ENCODE results near the gene CASP4. TPM values are rescaled to one million over a fixed set of nuclear protein-coding genes. Genes with fewer than 3 reads are reported as not detected.

Gene CASP4
- total and polyA plus RNA-seq, 2 experiments from 2014 or later, result 0.78 TPM; not detected in 1

- DNase-seq (ENCODE audit: low read depth in 1 of 2, low spot score in 1 of 2), result peak in 1 of 2 donors; percentile 67
- no peaks in the 10 kb centered on the region for H3K4me1 ChIP-seq (ENCODE audit: low read depth)
- no peaks in the 10 kb centered on the region for H3K27me3 ChIP-seq
- H3K9me3 ChIP-seq (ENCODE audit: low read depth), result no peaks in the 10 kb centered on the region
- no peaks in the 10 kb centered on the region for H3K36me3 ChIP-seq
- H3K4me3 ChIP-seq, result no peak overlapping the region
- TF ChIP-seq CTCF (IDR thresholded peaks at IDR 0.05; ENCODE audit: low read depth, low read length), result no peak
- no peak overlapping the region for H3K27ac ChIP-seq
These were observed 742 bp upstream of the CASP4 start for GRCh38 chr11:104968856-104969776.

GRCh38 chr11:104967534-104968354 lies 630 bp downstream of the CASP4 start:
- Histone ChIP-seq H3K27ac (no peak overlapping the region), H3K27me3 (no peaks in the 10 kb centered on the region), H3K4me3 (no peak overlapping the region), H3K4me1 (ENCODE audit: low read depth) (no peaks in the 10 kb centered on the region), H3K9me3 (ENCODE audit: low read depth) (no peaks in the 10 kb centered on the region), H3K36me3 (no peaks in the 10 kb centered on the region)
- DNase-seq (ENCODE audit: low read depth in 1 of 2, low spot score in 1 of 2), result peak in 1 of 2 donors; percentile 21
- no peak for TF ChIP-seq CTCF (IDR thresholded peaks at IDR 0.05; ENCODE audit: low read depth, low read length)

- Histone ChIP-seq H3K9me3 (ENCODE audit: low read depth) (no peaks in the 10 kb centered on the region), H3K36me3 (no peaks in the 10 kb centered on the region), H3K27me3 (no peaks in the 10 kb centered on the region), H3K27ac (no peak overlapping the region), H3K4me1 (ENCODE audit: low read depth) (no peaks in the 10 kb centered on the region), H3K4me3 (no peak overlapping the region)
- DNase-seq (ENCODE audit: low read depth in 1 of 2, low spot score in 1 of 2), result no peak
- no peak for TF ChIP-seq CTCF (IDR thresholded peaks at IDR 0.05; ENCODE audit: low read depth, low read length)
These were observed 2.6 kb downstream of the CASP4 start for GRCh38 chr11:104965735-104966134.

- Histone ChIP-seq H3K36me3 (no peaks in the 10 kb centered on the region), H3K4me1 (ENCODE audit: low read depth) (no peaks in the 10 kb centered on the region), H3K4me3 (no peak overlapping the region), H3K27me3 (no peaks in the 10 kb centered on the region), H3K9me3 (ENCODE audit: low read depth) (no peaks in the 10 kb centered on the region), H3K27ac (no peak overlapping the region)
- no peak for TF ChIP-seq CTCF (IDR thresholded peaks at IDR 0.05; ENCODE audit: low read depth, low read length)
- DNase-seq (ENCODE audit: low read depth in 1 of 2, low spot score in 1 of 2), result no peak
These were observed 4.1 kb downstream of the CASP4 start for GRCh38 chr11:104964247-104964646.

- H3K27ac ChIP-seq, result no peak overlapping the region
- H3K4me1 ChIP-seq (ENCODE audit: low read depth), result peaks cover under 1% of the 10 kb centered on the region
- H3K4me3 ChIP-seq, result no peak overlapping the region
- no peak for TF ChIP-seq CTCF (IDR thresholded peaks at IDR 0.05; ENCODE audit: low read depth, low read length)
- no peaks in the 10 kb centered on the region for H3K36me3 ChIP-seq
- H3K27me3 ChIP-seq, result no peaks in the 10 kb centered on the region
- H3K9me3 ChIP-seq (ENCODE audit: low read depth), result no peaks in the 10 kb centered on the region
- DNase-seq (ENCODE audit: low read depth in 1 of 2, low spot score in 1 of 2), result no peak
These were observed 5.5 kb downstream of the CASP4 start for GRCh38 chr11:104962852-104963251.

All from cardiac muscle cell (in vitro differentiated cells and primary cell).